Measurements from ENCODE around the gene ARPC2.

- TF ChIP-seq, protein P1, sequence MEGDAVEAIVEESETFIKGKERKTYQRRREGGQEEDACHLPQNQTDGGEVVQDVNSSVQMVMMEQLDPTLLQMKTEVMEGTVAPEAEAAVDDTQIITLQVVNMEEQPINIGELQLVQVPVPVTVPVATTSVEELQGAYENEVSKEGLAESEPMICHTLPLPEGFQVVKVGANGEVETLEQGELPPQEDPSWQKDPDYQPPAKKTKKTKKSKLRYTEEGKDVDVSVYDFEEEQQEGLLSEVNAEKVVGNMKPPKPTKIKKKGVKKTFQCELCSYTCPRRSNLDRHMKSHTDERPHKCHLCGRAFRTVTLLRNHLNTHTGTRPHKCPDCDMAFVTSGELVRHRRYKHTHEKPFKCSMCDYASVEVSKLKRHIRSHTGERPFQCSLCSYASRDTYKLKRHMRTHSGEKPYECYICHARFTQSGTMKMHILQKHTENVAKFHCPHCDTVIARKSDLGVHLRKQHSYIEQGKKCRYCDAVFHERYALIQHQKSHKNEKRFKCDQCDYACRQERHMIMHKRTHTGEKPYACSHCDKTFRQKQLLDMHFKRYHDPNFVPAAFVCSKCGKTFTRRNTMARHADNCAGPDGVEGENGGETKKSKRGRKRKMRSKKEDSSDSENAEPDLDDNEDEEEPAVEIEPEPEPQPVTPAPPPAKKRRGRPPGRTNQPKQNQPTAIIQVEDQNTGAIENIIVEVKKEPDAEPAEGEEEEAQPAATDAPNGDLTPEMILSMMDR (conservative IDR thresholded peaks at IDR 0.05), result no peak
- no peak for TF ChIP-seq EZH2 (IDR thresholded peaks at IDR 0.05; ENCODE audit: low read depth)
Measured at GRCh38 chr2:218271865-218272530, 55.0 kb downstream of the ARPC2 start.
